ENCODE results near the gene ZAP70.
"Not testable (repeated sequence)": the region's sequence is repeated elsewhere in the genome, so short reads cannot be mapped to it uniquely, and the experiment has no call there.

The ZAP70 gene

GRCh38 chr2:97708608-97709007, 4.8 kb upstream of the ZAP70 start:
- Histone ChIP-seq H3K4me1 (ENCODE audit: control extremely low read depth in 1 of 4, control insufficient read depth in 4 of 4, insufficient read depth in 4 of 4, low read length in 3 of 4) (peaks cover 0 to 20% (median 19%) of the 10 kb centered on the region in 4 experiments), H3K4me3 (ENCODE audit: control insufficient read depth in 1 of 7, extremely low read depth in 1 of 7, insufficient read depth in 4 of 7, low read depth in 2 of 7, low read length in 6 of 7) (no peak overlapping the region), H3K27ac (ENCODE audit: insufficient read depth in 1 of 2, low read depth in 1 of 2, low read length in 2 of 2, poor library complexity in 1 of 2, severe bottlenecking in 2 of 2) (no peak overlapping the region), H3K36me3 (ENCODE audit: control insufficient read depth in 4 of 4, insufficient read depth in 4 of 4, low read length in 3 of 4) (no peaks in the 10 kb centered on the region), H3K27me3 (replicated peaks in 2 of 5; ENCODE audit: control insufficient read depth in 4 of 5, insufficient read depth in 5 of 5, low read length in 4 of 5) (no peaks in the 10 kb centered on the region), H3K9me3 (ENCODE audit: control extremely low read depth in 1 of 5, control insufficient read depth in 4 of 5, insufficient read depth in 2 of 5, low read depth in 1 of 5, low read length in 4 of 5) (no peaks in the 10 kb centered on the region)
- DNase-seq: no peak
- POLR2A ChIA-PET: interaction anchor here (1.1 to 1.5 kb wide), 2 partner anchors 17 to 32 kb away, joined by 3 read pairs; no protein-coding TSS in a partner anchor
- CTCF ChIA-PET: interaction anchor here (0.8 to 11.6 kb wide), 15 partner anchors 10 to 118 kb away, joined by 3 to 131 read pairs (median 5); partner anchors contain the start of genes ACTR1B and ANKRD36B
- WGBS (ENCODE audit: insufficient coverage): 100% methylated on average over 2 of the region's 8 CpGs

GRCh38 chr2:97711394-97711711, 2.0 kb upstream of the ZAP70 start:
- peaks cover 2 to 32% (median 28%) of the 10 kb centered on the region in 4 experiments for H3K4me1 ChIP-seq (ENCODE audit: control extremely low read depth in 1 of 4, control insufficient read depth in 4 of 4, insufficient read depth in 4 of 4, low read length in 3 of 4)
- no peaks in the 10 kb centered on the region for H3K27me3 ChIP-seq (replicated peaks in 2 of 5; ENCODE audit: control insufficient read depth in 4 of 5, insufficient read depth in 5 of 5, low read length in 4 of 5)
- H3K9me3 ChIP-seq (ENCODE audit: control extremely low read depth in 1 of 5, control insufficient read depth in 4 of 5, insufficient read depth in 2 of 5, low read depth in 1 of 5, low read length in 4 of 5): no peaks in the 10 kb centered on the region
- WGBS (ENCODE audit: insufficient coverage): 94% methylated on average over 4 of the region's 6 CpGs
- ChIA-PET CTCF (interaction anchor here (1.3 to 11.6 kb wide), 4 partner anchors 12 to 675 kb away, joined by 3 to 131 read pairs (median 56); no protein-coding TSS in a partner anchor), POLR2A (no interaction called here)
- no peak for DNase-seq
- H3K4me3 ChIP-seq (ENCODE audit: control insufficient read depth in 1 of 7, extremely low read depth in 1 of 7, insufficient read depth in 4 of 7, low read depth in 2 of 7, low read length in 6 of 7): no peak overlapping the region
- no peaks in the 10 kb centered on the region for H3K36me3 ChIP-seq (ENCODE audit: control insufficient read depth in 4 of 4, insufficient read depth in 4 of 4, low read length in 3 of 4)
- no peak overlapping the region for H3K27ac ChIP-seq (ENCODE audit: insufficient read depth in 1 of 2, low read depth in 1 of 2, low read length in 2 of 2, poor library complexity in 1 of 2, severe bottlenecking in 2 of 2)

GRCh38 chr2:97712175-97712574, 1.2 kb upstream of the ZAP70 start:
- DNase-seq; H3K36me3 ChIP-seq (ENCODE audit: control insufficient read depth in 4 of 4, insufficient read depth in 4 of 4, low read length in 3 of 4); POLR2A ChIA-PET; H3K4me3 ChIP-seq (ENCODE audit: control insufficient read depth in 1 of 7, extremely low read depth in 1 of 7, insufficient read depth in 4 of 7, low read depth in 2 of 7, low read length in 6 of 7); H3K9me3 ChIP-seq (ENCODE audit: control extremely low read depth in 1 of 5, control insufficient read depth in 4 of 5, insufficient read depth in 2 of 5, low read depth in 1 of 5, low read length in 4 of 5); H3K27ac ChIP-seq (ENCODE audit: insufficient read depth in 1 of 2, low read depth in 1 of 2, low read length in 2 of 2, poor library complexity in 1 of 2, severe bottlenecking in 2 of 2); H3K27me3 ChIP-seq (replicated peaks in 2 of 5; ENCODE audit: control insufficient read depth in 4 of 5, insufficient read depth in 5 of 5, low read length in 4 of 5): not testable (repeated sequence)
- CTCF ChIA-PET: interaction anchor here (1.2 to 11.6 kb wide), 4 partner anchors 13 to 673 kb away, joined by 4 to 131 read pairs (median 58); no protein-coding TSS in a partner anchor
- 98% methylated on average over 8 of the region's 9 CpGs for WGBS (ENCODE audit: insufficient coverage)
- H3K4me1 ChIP-seq (ENCODE audit: control extremely low read depth in 1 of 4, control insufficient read depth in 4 of 4, insufficient read depth in 4 of 4, low read length in 3 of 4): peaks cover 2 to 34% (median 32%) of the 10 kb centered on the region in 4 experiments

GRCh38 chr2:97712693-97713295, 582 bp upstream of the ZAP70 start:
- H3K9me3 ChIP-seq (ENCODE audit: control extremely low read depth in 1 of 5, control insufficient read depth in 4 of 5, insufficient read depth in 2 of 5, low read depth in 1 of 5, low read length in 4 of 5): no peaks in the 10 kb centered on the region
- WGBS (ENCODE audit: insufficient coverage): 82% methylated on average over 8 of the region's 11 CpGs
- peaks cover 2 to 40% (median 37%) of the 10 kb centered on the region in 4 experiments for H3K4me1 ChIP-seq (ENCODE audit: control extremely low read depth in 1 of 4, control insufficient read depth in 4 of 4, insufficient read depth in 4 of 4, low read length in 3 of 4)
- H3K4me3 ChIP-seq (ENCODE audit: control insufficient read depth in 1 of 7, extremely low read depth in 1 of 7, insufficient read depth in 4 of 7, low read depth in 2 of 7, low read length in 6 of 7): no peak overlapping the region
- H3K27me3 ChIP-seq (replicated peaks in 2 of 5; ENCODE audit: control insufficient read depth in 4 of 5, insufficient read depth in 5 of 5, low read length in 4 of 5): no peaks in the 10 kb centered on the region
- POLR2A ChIA-PET: no interaction called here
- CTCF ChIA-PET: interaction anchor here (1.2 to 11.6 kb wide), 6 partner anchors 14 to 672 kb away, joined by 4 to 131 read pairs (median 6); partner anchors contain the start of gene COX5B
- no peaks in the 10 kb centered on the region for H3K36me3 ChIP-seq (ENCODE audit: control insufficient read depth in 4 of 4, insufficient read depth in 4 of 4, low read length in 3 of 4)
- H3K27ac ChIP-seq (ENCODE audit: insufficient read depth in 1 of 2, low read depth in 1 of 2, low read length in 2 of 2, poor library complexity in 1 of 2, severe bottlenecking in 2 of 2): peak overlapping the region in 1 of 2 experiments; percentile 68
- DNase-seq: no peak

- Histone ChIP-seq H3K4me1 (ENCODE audit: control extremely low read depth in 1 of 4, control insufficient read depth in 4 of 4, insufficient read depth in 4 of 4, low read length in 3 of 4) (peaks cover 2 to 54% (median 48%) of the 10 kb centered on the region in 4 experiments), H3K4me3 (ENCODE audit: control insufficient read depth in 1 of 7, extremely low read depth in 1 of 7, insufficient read depth in 4 of 7, low read depth in 2 of 7, low read length in 6 of 7) (no peak overlapping the region), H3K9me3 (ENCODE audit: control extremely low read depth in 1 of 5, control insufficient read depth in 4 of 5, insufficient read depth in 2 of 5, low read depth in 1 of 5, low read length in 4 of 5) (no peaks in the 10 kb centered on the region), H3K27me3 (replicated peaks in 2 of 5; ENCODE audit: control insufficient read depth in 4 of 5, insufficient read depth in 5 of 5, low read length in 4 of 5) (no peaks in the 10 kb centered on the region), H3K27ac (ENCODE audit: insufficient read depth in 1 of 2, low read depth in 1 of 2, low read length in 2 of 2, poor library complexity in 1 of 2, severe bottlenecking in 2 of 2) (peak overlapping the region; percentile 44 to 68), H3K36me3 (ENCODE audit: control insufficient read depth in 4 of 4, insufficient read depth in 4 of 4, low read length in 3 of 4) (no peaks in the 10 kb centered on the region)
- WGBS (ENCODE audit: insufficient coverage): 91% methylated on average over 15 of the region's 17 CpGs
- ChIA-PET POLR2A (no interaction called here), CTCF (interaction anchor here (1.4 to 11.6 kb wide), 5 partner anchors 12 to 68 kb away, joined by 4 to 131 read pairs (median 8); partner anchors contain the start of gene COX5B)
- no peak for DNase-seq
Measured at GRCh38 chr2:97714084-97714949, 941 bp downstream of the ZAP70 start.

- CTCF ChIA-PET: interaction anchor here (10.5 to 11.6 kb wide), 2 partner anchors 16 to 29 kb away, joined by 108 to 131 read pairs; no protein-coding TSS in a partner anchor
- no peaks in the 10 kb centered on the region for H3K36me3 ChIP-seq (ENCODE audit: control insufficient read depth in 4 of 4, insufficient read depth in 4 of 4, low read length in 3 of 4)
- H3K4me3 ChIP-seq (ENCODE audit: control insufficient read depth in 1 of 7, extremely low read depth in 1 of 7, insufficient read depth in 4 of 7, low read depth in 2 of 7, low read length in 6 of 7): no peak overlapping the region
- POLR2A ChIA-PET: no interaction called here
- no peak overlapping the region for H3K27ac ChIP-seq (ENCODE audit: insufficient read depth in 1 of 2, low read depth in 1 of 2, low read length in 2 of 2, poor library complexity in 1 of 2, severe bottlenecking in 2 of 2)
- peaks cover 2 to 55% (median 50%) of the 10 kb centered on the region in 4 experiments for H3K4me1 ChIP-seq (ENCODE audit: control extremely low read depth in 1 of 4, control insufficient read depth in 4 of 4, insufficient read depth in 4 of 4, low read length in 3 of 4)
- no peaks in the 10 kb centered on the region for H3K9me3 ChIP-seq (ENCODE audit: control extremely low read depth in 1 of 5, control insufficient read depth in 4 of 5, insufficient read depth in 2 of 5, low read depth in 1 of 5, low read length in 4 of 5)
- 93% methylated on average over 10 of the region's 13 CpGs for WGBS (ENCODE audit: insufficient coverage)
- DNase-seq: no peak
- no peaks in the 10 kb centered on the region for H3K27me3 ChIP-seq (replicated peaks in 2 of 5; ENCODE audit: control insufficient read depth in 4 of 5, insufficient read depth in 5 of 5, low read length in 4 of 5)
Measured at GRCh38 chr2:97714950-97715652, 1.7 kb downstream of the ZAP70 start.

Measured in common myeloid progenitor, CD34-positive (primary cell).